CMK (cell line): ENCODE data around the gene DAPK2.
"Not testable (repeated sequence)": the region's sequence is repeated elsewhere in the genome, so short reads cannot be mapped to it uniquely, and the experiment has no call there.

ENCODE experiments used
- DNase-seq: peaks from one replicate; pipeline ENCODE4 v3.0.0-alpha.2; 2010; ENCODE audit warnings: low read depth

Gene DAPK2

DNA sequence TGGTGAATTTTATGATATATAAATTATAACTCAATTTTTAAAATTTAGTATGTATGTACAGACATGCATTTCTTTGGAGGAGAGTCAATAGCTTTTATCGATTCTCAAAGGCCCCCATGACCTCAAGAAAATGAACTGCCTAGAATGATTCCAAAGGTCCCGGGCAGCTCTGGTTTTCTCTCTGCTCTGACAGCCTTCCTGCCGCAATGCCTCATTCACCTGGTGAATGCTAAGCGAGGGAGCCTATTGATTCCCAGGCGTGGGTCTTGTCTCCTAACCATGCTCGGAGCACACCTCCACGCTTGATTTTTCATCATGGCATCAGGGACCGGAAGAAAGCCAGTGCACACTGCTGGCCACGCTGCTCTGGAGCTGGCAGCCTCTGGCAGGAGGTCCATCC is 132.9 kb downstream of the DAPK2 start:
- DNase-seq: no peak

DNA sequence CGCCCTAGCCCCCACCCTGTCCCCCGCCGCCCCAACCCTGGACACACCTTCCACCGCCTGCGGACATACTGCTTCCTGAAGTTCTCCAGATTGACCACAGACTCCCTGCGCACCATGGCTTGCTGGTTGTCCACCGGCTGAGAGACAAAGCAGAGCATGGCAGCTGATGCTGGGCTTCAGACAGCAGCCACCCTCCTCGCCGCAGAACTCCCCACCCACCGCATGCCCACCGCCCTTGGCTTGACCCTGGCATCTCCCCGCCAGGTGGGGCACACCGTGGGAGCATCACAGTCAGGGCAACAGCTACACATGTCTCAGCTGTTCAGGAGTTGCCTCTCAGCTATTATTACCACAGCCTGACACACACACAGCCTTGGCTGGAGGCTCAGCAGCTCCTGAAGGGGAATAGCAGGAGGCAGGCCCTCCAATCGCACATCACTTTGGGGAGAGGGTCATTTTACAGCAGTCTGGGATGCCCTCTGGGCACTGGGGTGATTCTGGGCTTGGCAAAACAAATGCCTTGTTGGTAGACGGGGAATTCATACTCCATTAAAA is 134.1 kb downstream of the DAPK2 start:
- no peak for DNase-seq

DNA sequence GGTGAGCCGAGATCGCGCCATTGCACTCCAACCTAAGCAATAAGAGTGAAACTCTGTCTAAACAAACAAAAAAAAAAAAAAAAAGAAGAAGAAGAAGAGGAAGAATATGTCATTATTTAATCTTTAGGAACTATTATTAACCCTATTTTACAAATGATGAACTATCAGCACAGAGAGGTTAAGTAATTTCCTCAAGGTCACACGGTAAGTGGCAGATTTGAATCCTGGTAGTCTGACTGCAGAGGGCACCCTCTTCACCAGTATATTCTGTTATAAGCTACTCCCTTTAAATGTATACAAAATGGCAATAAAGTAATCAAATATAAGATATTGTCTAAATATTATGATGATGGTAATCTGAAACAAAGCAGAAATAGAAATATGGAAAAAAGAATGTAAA is 135.1 kb downstream of the DAPK2 start:
- no peak for DNase-seq

DNA sequence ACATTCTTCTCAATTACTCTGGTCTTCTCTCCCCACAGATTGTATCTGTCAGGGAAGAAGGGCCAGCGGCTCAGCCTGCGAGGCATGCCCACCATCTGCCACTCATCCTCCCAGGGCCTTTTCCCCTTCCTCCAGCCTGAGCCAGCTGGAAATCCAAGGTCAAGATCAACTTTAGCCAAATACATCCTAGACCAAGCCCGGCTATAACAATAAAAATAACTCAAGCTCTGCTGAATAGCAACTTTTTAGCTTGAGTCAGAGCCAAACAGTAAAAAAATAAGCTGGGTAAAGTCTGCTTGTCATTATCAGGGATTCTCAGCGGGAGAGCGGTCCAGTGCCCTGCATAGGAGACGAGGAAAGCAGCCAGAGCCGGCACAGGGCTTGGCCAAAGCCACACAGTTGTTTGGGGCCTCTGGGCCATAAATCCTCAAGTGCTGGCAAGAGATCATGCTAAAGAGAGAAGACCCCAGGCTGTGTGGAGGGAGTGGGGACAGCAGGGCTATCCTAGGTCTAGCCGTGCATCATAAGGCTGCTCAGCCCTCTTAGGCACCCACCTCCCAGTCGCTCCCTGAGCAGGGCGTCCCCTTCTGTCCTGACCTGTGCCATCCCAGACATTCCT is 136.4 kb downstream of the DAPK2 start:
- no peak for DNase-seq

DNA sequence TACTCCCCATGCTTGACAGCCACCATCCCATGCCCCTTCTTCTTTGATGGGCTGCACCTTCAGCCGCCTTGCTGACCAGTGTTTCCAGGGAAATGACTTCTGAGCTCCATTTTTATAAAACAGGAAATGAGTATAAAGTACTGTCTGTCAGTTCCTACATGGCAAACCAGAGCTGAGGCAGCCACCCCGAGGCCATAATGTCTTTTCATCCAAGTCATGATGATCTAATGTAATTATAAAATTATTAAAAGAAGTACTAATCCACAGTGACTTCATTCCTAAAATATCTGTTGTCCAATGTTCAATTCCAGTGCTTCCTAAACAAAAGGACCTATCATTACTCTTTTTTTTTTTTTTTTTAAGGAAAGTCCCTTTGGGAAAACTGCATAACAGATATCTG is 137.3 kb downstream of the DAPK2 start:
- no peak for DNase-seq

DNA sequence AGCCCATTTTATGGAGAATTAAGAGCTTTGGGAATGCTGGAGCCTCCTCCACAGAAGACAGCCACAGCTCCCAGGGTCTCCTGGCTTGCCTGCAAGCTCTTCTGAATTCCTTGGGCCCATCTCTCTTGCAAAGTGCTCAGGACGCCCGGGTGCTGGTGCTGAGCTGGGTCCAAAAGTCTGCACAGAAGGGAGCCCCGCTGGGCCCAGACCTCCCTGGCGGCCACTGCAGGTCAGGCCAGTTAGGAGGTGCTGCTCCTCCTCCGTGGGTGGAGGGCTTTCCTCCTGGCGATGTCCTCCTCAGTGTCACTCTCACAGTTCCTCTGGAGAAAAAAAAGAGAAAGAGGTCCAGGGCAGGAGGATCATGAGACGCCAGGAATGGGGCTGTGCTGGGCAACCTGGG is 138.0 kb downstream of the DAPK2 start:
- DNase-seq: no peak

DNA sequence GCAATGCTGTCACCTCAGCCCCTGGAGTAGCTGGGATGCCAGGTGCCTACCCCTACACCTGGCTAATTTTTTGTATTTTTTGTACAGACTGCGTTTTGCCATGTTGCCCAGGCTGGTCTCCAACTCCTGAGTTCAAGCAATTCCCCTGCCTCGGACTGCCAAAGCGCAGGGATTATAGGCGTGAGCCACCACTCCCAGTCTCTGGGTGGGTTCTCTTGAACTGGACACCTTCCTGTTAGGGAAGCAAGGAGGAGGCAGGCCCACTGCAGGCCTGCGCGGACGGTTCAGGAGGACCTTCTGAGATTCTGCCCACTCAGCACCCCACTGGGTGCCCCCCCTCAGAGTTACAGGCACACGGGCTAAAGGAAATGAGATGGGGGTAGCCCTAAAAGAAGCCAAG is 138.8 kb downstream of the DAPK2 start:
- no peak for DNase-seq

DNA sequence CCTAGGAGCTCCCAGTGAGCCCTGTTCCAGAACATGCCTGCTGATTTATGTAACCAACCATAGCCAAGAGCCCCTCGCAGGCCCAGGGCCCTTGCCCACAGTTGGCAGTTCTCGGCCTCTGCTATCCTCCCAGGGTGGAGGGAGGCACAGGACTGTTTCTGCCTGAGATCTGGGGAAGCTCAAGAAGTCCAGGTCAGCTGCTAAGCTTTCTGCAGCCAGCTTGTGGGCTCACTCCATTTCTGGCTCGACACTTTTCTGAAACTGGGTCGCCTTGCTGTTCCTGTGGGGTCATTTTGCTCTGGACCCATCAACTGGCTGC is 140.1 kb downstream of the DAPK2 start:
- no peak for DNase-seq

DNA sequence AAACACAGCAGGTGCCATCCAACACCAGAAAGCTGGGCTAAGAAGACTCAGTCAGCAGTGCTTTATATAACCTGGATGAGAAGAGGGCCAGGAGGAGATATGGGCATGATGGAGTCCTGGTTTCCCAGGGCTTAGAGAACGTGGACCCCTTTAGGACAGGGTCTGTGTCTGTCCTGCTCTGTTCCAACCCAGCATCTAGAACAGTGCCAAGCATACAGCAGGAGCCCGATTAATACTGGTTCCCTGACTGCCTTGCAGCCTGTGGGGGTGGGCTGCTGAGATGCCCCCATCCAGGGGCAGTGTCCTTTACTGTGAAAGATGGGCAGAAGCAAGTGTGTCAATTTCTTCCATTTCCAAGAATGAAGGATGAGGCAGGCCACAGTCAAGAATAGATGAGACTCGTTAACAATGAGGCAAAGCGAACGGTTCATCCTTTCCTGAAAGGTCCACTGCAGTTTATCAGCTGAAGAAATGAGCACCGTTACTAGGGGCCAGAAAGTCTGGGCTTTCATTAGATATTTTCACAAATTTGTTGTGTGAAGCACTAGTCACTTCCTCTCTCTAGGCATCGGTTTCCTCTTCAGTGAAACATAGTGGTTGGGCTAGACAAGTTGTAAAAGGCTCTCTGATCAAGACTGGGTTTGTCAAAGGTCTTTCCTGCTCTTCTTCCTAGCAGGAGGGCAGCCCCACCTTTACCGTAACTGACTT is 140.6 kb downstream of the DAPK2 start:
- no peak for DNase-seq

DNA sequence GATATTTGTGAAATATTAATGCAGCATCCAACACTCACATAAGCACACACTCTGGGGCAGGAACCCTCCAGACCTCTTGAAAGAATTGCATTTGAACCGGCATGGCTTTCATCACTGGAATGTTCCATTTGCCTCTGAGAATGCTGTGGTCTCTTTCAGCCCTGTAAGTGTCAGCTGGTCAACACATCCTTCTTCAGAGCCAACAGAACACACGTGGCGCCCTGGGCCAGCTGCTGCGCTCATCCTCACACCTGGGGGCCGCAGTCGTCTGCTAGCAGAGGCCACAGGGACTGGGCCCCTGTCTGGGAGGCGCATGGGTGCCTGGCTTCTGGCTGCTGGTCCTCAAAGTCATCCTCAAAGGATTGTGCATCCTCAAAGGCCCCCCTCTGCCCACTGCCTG is 141.2 kb downstream of the DAPK2 start:
- no peak for DNase-seq

DNA sequence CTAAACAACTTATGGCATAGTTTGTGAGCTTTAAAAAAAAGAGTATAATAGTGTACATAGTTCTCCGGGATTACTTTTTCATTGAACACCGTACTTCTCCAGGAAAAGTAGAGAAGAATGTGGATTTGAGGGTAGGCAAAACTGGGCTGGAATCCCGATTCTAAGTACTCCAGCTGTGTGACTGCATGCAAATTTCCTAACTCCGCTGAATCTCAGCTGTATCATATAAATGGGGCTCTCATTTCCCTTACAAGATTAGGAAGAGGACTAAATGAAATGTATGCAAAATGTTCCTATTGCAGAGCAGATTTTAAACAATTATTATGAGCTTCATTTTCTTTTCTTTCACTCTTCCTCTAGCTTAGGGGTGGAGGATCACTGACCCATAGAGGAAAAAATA is 142.2 kb downstream of the DAPK2 start:
- no peak for DNase-seq

DNA sequence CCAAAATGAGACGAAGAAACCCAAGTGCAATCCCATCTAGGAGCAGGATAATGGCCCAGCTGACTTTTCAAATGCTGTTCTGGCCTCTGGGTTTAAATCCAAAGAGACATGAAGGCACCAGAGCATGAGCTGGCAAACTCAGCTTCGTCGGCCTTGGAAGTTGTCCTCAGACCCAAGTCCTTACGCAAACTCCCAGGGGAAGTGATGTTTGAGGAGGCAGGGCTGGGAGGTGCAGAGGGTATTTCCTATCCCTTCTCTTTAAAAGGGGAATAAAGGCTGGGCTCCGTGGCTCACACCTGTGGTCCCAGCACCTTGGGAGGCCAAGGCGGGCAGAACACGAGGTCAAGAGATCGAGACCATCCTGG is 143.6 kb downstream of the DAPK2 start:
- DNase-seq: no peak

DNA sequence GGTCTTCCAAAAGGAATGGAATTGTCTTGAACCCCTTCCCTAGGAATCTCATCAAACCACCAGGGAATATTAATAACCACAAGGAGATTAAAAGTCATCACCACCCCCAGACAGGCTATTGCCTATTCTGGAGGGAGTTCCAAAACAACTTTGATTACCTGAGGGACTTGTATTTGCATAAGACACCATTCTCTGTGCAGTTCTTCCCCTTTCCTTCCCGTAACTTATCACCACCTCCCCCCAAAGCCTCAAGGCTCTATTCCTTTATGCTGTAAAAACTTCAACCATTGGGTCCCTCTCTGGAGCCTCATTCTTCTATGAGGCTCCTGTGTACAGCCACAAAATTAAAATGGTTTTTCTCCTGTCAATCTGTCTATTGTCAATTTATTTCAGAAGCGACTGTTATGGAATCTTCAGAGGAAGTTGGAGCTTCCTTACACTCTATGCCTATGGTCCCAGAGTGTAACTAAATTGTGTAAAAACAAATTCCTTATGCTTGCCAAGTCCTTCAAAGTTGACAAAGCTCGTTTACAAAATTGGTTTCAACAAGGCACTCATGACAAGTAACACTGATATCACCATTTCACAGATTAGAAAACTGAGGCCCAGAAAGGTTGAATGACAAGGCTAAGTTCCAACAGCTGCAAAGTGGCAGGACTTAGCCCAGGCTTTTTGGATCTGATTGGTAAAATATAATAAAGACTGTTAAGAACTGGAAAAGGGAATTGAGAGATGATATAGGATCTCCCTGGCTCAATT is 144.2 kb downstream of the DAPK2 start:
- no peak for DNase-seq

DNA sequence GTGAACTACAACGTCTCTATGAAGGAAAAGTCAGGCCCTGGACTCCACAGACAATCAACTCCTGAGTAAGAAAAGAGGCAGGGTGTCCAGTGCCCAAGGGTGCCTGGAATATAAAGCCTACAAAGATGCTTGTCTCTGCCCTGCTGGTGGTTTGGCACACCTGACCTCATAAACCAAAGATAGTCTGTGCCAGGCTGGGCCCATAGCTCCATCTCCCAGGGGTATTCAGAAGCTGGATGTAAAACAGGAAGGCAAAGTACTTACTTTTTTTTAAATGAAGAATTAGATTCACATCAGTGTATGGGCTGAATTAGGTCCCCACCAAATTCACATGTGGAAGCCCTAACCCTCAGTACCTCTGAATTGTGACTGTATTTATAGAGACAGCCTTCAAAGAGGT is 146.0 kb downstream of the DAPK2 start:
- no peak for DNase-seq

DNA sequence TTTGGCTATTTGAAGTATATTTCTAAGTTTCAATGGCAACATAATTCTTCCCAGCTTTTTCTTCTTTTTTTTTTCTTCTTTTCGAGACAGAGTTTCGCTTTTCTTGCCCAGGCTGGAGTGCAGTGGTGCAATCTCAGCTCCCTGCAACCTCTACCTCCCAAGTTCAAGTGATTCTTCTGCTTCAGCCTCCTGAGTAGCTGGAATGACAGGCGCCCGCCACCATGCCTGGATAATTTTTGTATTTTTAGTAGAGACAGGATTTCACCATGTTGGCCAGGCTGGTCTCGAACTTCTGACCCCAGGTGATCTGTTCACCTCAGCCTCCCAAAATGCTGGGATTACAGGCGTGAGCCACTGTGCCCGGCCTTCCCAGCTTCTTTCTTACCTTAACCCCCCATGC is 146.7 kb downstream of the DAPK2 start:
- DNase-seq: not testable (repeated sequence)

DNA sequence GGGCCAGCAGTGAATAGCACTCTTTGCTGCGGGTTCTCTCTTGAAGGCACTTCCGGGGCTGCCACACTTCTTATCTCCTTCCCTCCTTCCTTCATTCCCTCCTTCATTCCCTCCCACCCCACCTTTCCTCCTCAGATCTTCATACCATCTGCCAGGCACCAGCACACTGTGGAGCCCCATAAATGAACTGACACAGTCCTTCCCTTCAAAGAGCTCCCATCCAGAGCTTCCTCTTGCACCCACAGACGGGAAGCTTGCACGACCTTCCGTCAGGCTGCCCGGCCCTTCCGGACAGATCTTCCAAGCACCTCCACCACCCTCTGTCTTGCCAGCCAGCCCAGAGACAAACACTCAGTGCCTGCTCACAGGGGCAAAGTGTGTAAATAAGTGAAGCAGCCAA is 147.1 kb downstream of the DAPK2 start:
- DNase-seq: peak; percentile 79

DNA sequence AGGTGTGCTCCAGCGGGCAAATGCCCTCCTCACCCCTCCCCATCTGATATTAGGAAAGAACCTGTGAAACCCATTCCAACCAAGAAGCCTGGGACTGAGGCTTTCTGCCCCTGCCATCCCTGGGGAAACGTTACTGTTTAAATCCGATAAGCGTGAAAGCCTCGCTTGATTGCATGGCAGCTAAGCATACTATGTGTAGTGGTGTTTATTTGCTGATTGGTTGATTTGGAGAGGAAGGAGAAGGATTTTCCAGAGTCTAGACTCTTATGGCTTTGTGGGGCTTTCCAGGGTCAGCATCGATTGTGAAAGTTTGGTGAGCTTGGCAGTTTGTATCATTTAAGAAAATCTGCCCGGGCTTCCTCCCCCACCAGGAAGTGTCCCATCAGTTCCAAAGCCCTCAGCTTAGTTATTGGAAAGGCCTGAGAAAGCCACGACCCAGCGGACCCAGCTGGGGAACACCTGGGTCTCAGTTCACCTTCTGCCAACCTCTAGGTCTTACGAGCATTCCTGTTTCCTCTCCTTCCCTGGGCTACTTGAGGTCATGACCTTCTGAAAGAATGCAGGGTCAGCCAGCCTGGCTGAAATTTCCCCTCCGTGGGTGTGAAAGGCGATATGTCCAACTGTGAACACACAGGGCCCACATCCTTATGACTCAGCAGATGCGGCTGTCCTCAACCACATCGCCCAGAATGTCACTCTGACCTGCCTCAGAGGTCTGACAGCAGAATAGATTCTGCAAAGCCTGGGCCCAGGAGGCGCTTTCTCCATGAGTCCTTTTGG is 149.8 kb downstream of the DAPK2 start:
- peak; percentile 86 for DNase-seq

DNA sequence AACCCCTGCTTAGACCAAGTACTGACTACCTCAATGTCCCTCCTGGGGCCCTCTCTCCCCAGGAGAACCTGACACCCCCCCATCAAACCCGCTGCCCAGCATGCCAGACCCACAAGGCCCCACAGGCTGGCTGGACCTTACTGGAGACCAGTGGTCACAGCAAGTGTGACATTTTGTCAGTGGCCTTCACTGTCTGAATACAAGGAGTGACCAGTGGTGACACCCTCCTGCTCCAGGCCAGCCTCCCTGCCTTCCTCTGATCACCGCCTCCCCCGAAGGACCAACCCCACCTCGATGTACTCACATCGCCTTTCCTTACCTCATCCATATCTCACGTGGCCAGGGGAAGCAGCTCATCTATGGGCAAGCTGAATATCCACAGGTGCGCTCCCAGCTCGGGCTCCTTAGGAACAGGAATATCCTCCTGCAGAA is 150.5 kb downstream of the DAPK2 start:
- no peak for DNase-seq

DNA sequence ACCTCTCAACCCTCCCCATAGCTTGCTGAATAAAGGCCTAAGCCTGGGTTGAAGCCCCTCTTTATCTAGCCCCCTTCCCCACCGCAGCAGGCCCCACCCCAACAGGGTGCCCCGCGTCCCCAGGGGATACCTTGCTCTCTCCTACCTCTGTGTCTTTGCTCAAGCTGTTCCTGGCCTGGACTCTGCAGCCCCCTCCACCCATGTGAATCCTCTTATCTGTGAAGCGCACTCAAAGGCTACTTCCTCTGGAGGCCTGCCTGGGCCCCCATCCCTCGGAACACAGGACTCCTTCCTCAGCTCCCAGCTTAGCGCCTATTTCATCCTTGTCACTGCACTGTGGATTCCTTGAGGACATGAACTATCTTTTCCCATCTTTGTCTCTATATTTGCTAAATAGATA is 151.1 kb downstream of the DAPK2 start:
- DNase-seq: no peak

DNA sequence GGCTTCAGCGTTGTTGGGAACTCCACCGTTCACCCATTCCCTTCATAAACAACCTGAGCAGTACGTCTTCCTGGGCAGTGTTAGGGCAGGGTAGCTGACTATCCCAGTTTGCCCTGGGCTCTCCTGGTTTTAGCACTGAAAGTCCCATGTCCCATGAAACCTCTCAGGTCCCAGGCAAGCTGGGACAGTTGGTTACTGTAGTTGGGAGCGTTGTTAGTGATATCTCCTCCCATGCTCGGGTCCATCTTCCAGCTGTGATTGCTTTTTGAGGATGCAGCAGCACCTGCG is 151.7 kb downstream of the DAPK2 start:
- DNase-seq: no peak

DNA sequence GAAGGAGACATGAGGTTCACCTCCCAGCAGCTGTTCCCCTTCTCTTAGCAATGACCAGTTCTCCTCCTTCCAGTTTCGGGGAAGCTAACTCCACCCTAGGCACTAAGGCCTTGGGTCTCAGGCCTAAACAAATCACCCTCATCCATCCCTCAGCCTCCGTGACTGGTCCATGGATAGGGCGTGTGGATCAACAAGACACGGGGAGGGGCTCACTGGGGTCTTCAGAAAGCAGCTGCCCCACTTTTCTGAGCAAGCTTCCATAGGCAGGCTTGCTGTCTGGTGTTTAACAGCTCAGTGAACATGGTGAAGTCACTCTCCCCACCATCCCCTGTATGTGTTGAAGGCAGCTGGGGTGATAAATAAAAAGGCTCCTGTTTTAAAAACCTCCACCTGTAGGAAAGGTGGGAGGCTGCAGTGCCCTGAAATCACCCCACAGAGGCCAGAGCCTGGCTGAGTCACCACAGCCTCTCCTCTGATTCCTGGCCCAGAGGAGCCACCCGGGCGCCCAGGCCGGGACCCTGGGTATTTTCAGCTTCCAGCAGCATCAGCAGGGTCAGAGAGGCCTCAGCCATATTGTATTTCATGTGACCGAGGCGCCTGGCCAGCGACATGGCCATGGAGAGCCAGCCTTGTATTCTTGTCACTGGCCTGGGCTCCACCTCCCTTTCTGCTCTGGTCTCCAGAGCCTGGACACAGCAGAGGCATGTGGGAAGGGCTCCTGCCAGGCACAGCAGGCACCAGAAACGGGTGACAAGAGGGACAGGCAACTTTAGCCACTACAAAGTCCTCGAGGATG is 152.2 kb downstream of the DAPK2 start:
- no peak for DNase-seq
